Measurements from ENCODE around the gene GARIN6.

DNA sequence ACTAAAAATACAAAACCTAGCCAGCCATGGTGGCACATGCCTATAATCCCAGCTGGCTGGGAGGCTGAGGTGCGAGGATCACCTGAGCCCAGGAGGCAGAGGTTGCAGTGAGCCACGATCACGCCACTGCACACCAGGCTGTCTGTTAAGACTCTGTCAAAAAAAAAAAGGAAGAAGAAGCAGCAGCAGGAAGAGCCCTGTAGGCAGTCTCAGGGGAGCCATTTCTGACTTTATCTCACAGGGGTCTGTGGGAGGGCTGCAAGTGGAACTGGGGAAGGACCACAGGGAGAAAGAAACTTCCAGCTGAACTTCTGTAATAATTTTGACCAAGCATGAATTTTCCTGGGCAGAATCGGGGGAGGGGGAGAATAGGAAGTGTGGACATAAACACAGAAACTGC lies 32.7 kb downstream of the GARIN6 start:
- TF ChIP-seq, protein P1, sequence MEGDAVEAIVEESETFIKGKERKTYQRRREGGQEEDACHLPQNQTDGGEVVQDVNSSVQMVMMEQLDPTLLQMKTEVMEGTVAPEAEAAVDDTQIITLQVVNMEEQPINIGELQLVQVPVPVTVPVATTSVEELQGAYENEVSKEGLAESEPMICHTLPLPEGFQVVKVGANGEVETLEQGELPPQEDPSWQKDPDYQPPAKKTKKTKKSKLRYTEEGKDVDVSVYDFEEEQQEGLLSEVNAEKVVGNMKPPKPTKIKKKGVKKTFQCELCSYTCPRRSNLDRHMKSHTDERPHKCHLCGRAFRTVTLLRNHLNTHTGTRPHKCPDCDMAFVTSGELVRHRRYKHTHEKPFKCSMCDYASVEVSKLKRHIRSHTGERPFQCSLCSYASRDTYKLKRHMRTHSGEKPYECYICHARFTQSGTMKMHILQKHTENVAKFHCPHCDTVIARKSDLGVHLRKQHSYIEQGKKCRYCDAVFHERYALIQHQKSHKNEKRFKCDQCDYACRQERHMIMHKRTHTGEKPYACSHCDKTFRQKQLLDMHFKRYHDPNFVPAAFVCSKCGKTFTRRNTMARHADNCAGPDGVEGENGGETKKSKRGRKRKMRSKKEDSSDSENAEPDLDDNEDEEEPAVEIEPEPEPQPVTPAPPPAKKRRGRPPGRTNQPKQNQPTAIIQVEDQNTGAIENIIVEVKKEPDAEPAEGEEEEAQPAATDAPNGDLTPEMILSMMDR (conservative IDR thresholded peaks at IDR 0.05; ENCODE audit: low read length) = no peak
- TF ChIP-seq EZH2phosphoT487 (IDR thresholded peaks at IDR 0.05; ENCODE audit: borderline replicate concordance, low read depth, low read length) = no peak
